NCI-H2171 treated with DMSO at 0.1 percent for 48 hours (cell line): ENCODE data around the gene FAM13A.
"Not testable (repeated sequence)": the region's sequence is repeated elsewhere in the genome, so short reads cannot be mapped to it uniquely, and the experiment has no call there.

Experiments used
- DNase-seq: peaks from one replicate; lab custom pipeline; 2025; lab: John Stamatoyannopoulos, UW

FAM13A gene

DNA sequence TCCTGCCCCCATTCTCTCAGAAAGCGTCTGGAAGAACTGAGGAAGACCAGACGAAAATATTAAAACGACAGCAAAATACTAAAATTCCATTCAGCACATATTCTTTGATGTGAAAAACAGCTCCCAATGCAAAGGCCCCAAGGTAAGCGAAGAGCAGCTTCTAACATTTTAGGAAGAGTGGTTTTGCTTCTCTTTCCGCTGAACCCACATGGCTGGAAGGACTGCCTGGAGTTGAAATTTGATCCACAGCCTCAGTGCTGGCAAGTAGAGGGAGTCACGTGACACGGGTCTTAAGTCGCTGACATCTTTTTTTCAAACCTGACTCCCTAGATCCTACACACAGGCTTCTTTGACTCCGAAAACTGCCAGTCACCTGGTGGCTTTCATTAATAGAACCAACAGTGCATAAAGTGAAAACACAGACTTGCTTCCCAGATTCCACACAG lies at the start of gene FAM13A:
FAM13A (minus strand) TSS at position 233 of the 446 bp plus-strand sequence; CDS start at position 12, 221 bp downstream.
- DNase-seq, result peak; percentile 97

DNA sequence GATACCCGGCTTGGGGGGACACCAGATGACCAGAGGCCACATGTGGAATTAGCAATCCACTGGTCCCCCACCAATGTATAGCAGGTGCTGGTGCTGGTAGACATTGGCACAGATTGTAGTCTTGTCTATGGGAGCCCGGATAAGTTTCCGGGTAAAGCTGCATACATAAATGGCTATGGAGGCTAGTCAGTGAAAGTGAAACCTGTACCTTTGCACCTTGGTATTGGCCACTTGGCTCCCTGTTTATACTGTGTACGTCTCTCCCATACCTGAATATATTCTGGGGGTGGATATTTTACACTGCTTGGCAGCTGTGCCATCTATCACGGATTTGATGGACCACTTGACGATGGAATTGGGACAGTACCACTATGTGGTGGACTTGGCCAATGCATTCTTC lies 48.7 kb upstream of the FAM13A start:
- DNase-seq, result no peak

- DNase-seq, result no peak
These were observed 44.5 kb upstream of the FAM13A start for GRCh38 chr4:89101256-89102161.

GRCh38 chr4:89100853-89101252 lies 43.9 kb upstream of the FAM13A start:
- DNase-seq, result no peak

- DNase-seq, result no peak
These were observed 42.5 kb upstream of the FAM13A start for GRCh38 chr4:89099471-89099870.

DNA sequence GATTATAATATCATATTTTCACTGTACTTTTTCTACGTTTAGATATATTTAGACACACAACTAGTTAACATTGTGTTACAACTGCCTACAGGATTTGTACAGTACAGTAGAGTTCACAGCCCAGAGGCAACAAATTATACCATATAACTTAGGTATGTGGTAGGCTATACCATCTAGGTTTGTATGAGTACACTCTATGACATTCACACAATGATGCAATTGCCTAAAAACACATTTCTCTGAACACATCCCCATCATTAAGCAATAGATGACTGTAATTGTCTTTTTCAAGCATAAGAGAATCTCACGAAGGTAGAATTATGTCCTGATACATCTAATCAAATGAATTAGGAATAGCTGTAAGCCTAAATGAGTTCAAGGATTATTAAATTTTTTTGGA lies 42.0 kb upstream of the FAM13A start:
- no peak for DNase-seq

GRCh38 chr4:89078300-89078699 lies 21.3 kb upstream of the FAM13A start:
- no peak for DNase-seq

GRCh38 chr4:89077761-89078160 lies 20.8 kb upstream of the FAM13A start:
- DNase-seq, result no peak

DNA sequence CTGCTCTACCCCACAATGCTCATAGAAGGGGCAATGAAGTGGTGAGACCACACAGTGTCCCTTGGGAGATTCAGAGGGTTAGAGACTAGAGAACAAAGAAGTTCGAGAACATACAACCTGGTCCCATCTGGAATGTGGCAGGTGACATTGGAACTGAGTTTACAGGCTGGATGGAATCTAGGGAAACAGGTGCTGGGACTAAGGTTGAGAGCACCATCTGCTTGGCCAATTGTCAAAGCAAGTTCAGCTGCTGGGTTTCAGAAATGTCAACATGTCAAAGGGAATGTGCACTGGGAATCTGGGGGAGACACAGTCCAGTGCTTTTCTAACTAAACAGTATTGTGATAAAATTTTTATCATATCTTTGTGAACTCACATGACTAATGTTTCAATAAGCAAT lies 15.9 kb upstream of the FAM13A start:
- peak; percentile 67 for DNase-seq

DNA sequence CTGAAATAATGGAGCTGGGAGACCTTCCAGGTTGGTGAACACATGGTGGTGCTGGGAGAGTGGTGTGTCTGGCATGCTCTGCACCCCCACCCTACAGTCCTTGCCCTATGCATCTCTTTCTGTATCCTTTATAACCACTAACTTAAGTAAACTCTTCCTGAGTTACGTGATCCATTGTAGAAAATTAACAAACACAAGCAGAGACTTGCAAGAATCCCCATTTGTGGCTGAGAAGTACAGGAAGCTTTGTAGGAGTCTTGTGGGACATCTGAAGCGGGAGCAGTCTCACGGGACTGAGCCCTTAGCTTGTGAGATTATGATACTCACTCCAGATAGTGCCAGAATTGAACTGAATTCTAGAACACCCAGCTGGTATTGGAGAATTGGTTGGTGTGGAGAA lies 14.3 kb upstream of the FAM13A start:
- DNase-seq, result peak; percentile 2

DNA sequence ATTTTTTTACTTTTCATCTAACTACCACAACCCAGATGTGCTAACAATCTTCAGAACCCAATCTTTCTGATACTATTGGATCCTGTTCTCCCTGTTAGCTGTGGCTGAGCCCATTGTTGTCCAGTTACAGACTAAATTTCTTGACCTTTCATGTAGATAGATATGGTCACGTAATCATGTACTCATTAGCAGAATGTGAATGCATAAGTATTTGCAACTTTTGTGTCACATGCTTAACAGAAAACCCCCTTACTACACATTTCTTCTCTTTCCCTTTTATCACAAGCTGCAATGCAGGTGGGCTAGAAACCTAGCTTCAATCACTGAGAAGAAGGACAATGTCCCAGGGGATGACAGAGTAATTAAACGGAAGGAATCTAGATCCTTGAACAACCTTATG lies 13.1 kb upstream of the FAM13A start:
- DNase-seq, result no peak

DNA sequence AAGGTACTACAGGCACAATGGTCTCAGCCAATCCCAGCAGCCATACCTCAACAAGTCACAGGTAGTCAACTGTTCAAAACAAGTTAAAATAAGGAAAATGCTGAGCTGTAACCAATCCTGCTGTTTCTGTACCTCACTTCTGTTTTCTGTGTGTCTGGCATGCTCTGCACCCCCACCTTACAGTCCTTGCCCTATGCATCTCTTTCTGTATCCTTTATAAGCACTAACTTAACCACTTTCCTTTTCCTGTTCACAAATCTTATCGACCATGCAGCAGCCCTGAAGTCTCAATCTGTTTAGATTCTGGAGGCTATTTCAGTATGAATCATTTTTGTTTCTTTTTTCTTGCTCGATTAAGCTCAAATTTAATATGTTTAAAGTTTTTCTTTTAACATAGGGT lies 12.5 kb upstream of the FAM13A start:
- DNase-seq, result no peak

DNA sequence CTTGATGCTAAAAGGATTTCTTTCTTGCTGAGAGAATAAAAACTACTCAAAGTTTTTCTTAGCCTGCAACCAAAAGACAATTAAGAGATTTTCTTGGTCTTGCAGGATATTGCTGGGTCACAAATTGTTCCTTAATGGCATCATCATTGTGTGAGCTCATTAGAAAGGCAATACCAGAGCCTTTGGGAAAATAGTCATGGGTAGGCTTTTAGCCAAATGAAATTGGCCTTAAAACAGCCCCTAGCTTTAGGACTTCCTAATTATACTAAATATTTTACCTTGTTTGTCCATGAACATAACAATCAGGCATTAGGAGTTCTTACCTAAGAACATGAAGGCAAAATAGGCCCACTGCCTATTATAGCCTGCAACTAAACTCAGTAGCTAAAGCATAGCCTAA lies 10.4 kb upstream of the FAM13A start:
- DNase-seq, result no peak

GRCh38 chr4:89064848-89065247 lies 7.9 kb upstream of the FAM13A start:
- no peak for DNase-seq

GRCh38 chr4:89057844-89058243 lies 859 bp upstream of the FAM13A start:
- DNase-seq, result not testable (repeated sequence)

DNA sequence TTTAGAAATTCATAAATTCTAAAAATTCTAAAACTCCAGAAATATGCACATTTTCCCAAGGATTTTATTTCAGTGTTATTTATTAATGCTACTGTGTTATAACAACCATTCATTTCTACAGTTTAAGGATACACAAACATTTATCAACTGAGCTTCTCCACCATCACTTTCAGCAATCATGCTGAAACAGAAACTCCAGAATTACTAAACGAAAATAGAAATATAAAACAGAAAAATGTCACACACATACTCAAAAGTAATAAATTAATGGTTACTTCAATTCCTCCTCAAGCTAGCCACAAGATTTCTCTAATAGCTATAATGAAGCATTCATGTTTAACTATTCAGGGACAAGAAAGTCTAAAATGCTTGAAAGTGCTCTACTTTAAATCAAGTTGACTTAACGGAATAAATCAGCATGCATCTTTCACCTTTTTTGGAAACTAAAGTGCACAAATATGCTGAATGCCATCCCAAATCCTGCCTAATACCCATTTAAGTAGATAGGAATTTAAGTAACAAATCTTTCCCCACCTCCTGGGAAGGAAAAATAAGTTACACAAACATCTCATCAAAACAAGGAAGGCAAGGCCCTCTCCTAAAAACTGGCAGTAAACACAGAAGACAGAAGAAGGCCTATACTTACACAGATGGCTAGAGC lies 563 bp downstream of the FAM13A start:
- no peak for DNase-seq

DNA sequence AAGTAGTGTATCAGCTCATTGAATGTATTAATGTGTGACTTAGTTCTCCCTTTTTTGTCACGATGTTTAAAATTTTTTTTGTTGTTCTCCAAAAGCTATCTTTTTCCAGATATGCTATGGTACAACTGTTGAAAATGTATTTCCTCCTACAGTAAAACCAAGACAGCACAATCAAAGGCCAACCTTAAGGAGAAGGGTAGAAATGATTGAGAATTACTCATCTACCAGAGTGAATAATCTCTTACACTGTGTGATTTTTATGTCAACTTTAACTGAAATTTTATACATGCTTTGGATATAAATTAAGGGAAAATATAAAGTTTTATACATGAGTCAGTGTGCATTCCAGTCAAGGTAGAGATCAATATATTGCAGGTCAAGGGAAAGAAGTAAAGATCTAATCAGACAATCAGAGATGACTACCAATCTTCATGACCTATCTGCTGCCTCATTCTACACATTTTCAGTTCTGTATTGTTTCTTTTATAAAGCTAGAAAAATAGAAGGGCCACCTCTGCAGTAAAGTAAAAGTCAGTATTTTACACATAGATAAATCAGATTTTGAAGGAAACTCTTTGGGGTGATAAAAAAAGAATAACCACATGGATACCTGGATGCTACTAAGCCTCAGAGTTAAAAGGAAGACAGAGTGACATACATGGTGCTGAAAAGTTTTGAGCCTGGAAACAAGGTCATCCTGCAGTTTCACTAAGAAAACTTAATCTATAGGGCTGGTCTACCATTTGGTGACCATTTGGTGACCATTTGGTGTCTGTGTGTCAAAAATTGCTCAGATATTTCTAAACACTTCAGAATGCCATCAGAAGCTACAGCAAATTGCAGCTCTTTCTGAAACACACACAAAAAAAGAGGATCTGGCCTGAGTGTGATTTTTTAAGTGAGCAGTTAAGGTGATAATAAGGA lies 1.6 kb downstream of the FAM13A start:
- no peak for DNase-seq

GRCh38 chr4:89054627-89055026 lies 2.4 kb downstream of the FAM13A start:
- no peak for DNase-seq

GRCh38 chr4:89049853-89050252 lies 7.1 kb downstream of the FAM13A start:
- DNase-seq, result peak; percentile 4

GRCh38 chr4:89048906-89049601 lies 7.9 kb downstream of the FAM13A start:
- DNase-seq, result no peak

- no peak for DNase-seq
These were observed 12.7 kb downstream of the FAM13A start for GRCh38 chr4:89044147-89044900.
